ENCODE data around the gene PLA1A. TPM values are rescaled to one million over a fixed set of nuclear protein-coding genes. Genes with fewer than 3 reads are reported as not detected.

PLA1A gene
- total RNA-seq, 1 donor: not detected

DNA sequence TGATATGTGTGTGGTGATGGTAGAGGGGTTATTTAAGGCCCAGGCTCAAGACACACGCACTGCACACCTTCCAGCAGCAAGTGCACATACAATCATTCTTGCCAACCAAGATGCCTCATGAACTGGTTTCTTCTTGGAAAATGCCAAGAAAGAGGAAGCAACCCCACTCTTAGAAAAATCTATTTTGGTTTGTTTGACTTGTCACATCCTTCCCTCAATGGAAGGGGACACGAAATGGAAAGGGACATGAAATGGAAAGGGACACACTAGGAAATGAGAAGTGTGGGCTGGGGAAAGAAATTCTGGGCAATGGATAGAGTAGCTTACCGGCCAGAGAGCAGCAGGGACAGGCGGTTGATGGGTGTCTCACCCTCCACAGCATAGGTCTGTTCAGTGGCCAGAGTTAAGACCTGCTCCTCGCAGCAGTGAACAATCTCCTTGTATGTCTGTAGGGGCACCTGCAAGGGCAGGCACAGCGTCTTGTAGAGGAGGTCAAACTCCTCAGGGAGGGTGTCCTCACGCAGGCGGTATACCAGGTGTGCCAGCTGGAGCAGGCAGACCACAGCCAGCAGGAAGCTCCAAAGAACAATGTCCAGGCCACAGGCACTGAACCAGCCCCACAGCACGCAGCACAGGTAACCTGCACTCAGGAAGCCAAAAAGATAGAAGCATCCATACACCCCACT is 62.1 kb downstream of the PLA1A start:
- DNase-seq (ENCODE audit: low read depth): no peak
- no peak overlapping the region for H3K4me3 ChIP-seq (ENCODE audit: low read depth, low read length)
- TF ChIP-seq, protein P1, sequence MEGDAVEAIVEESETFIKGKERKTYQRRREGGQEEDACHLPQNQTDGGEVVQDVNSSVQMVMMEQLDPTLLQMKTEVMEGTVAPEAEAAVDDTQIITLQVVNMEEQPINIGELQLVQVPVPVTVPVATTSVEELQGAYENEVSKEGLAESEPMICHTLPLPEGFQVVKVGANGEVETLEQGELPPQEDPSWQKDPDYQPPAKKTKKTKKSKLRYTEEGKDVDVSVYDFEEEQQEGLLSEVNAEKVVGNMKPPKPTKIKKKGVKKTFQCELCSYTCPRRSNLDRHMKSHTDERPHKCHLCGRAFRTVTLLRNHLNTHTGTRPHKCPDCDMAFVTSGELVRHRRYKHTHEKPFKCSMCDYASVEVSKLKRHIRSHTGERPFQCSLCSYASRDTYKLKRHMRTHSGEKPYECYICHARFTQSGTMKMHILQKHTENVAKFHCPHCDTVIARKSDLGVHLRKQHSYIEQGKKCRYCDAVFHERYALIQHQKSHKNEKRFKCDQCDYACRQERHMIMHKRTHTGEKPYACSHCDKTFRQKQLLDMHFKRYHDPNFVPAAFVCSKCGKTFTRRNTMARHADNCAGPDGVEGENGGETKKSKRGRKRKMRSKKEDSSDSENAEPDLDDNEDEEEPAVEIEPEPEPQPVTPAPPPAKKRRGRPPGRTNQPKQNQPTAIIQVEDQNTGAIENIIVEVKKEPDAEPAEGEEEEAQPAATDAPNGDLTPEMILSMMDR (IDR thresholded peaks at IDR 0.05; ENCODE audit: insufficient read depth, low read length): no peak

- TF ChIP-seq, protein P1 (IDR thresholded peaks at IDR 0.05; ENCODE audit: insufficient read depth, low read length): no peak
- no peak within 1 kb of the TSS for H3K4me3 ChIP-seq (ENCODE audit: low read depth, low read length)
- peak; percentile 37 for DNase-seq (ENCODE audit: low read depth)
Measured at GRCh38 chr3:119660474-119661440, 63.1 kb downstream of the PLA1A start, which contains the start of gene POPDC2. Gene POPDC2 (minus strand): TSS chr3:119660589. CDS start chr3:119660423, 166 bp downstream.

DNA sequence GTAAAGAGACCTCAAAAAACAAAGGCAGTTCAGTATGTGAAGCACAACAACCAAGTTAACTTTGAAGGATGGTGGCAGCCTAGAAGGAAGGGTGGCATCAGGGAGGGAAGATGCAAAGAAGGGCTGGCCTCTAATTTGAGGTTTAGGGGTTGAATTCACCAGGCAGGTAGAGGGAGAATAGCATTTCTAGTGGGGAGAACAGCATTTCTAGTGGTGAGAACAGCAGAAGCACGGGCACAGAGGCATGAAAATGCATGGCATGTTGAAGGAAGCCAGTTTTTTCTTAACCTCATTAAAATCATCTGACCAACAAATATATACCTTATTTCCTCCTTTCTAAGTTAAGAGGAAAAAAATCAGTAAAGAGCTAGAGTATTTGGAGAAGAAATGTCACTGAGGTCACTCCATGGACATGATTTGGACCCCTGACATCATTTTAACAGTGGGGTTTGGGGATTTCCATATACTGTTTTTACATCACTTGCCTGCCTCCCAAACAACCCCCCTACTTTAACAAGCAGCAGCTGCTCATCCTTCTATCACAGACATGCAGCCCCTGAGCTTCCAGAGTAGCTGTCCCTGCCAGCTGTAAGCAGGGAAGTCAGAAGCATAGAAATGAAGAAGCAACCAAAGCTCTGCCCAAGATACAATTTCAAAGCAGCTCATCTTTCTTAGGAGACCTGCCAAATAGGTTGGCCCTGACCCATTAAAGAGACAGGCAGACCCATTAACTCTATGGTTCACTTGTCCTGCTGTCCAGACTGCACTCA is 65.1 kb downstream of the PLA1A start:
- peak; percentile 39 for DNase-seq (ENCODE audit: low read depth)
- TF ChIP-seq, protein P1 (IDR thresholded peaks at IDR 0.05; ENCODE audit: insufficient read depth, low read length): peak; percentile 41
- H3K4me3 ChIP-seq (ENCODE audit: low read depth, low read length): no peak overlapping the region

DNA sequence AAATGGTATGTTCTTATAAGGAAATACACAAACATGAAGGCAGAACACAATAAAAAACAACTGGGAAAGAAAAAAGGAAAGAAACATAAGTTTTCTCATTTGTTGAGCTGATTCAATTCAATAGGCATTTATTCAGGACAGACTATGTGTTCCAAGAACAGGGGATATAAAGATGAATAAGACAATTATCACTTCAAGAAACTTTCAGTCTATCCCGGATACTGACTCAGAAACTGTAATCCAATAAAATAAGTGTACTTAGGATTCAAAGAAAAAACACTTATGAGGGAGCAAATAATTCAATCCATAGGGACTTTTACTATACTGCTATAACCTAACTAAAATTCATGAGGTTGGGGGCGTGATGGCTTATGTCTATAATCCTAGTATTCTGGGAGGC is 66.2 kb downstream of the PLA1A start:
- peak; percentile 52 for DNase-seq (ENCODE audit: low read depth)
- H3K4me3 ChIP-seq (ENCODE audit: low read depth, low read length): no peak overlapping the region
- TF ChIP-seq, protein P1 (IDR thresholded peaks at IDR 0.05; ENCODE audit: insufficient read depth, low read length): no peak

- no peak overlapping the region for H3K4me3 ChIP-seq (ENCODE audit: low read depth, low read length)
- TF ChIP-seq, protein P1 (IDR thresholded peaks at IDR 0.05; ENCODE audit: insufficient read depth, low read length): no peak
Measured at GRCh38 chr3:119664370-119664769, 66.7 kb downstream of the PLA1A start.

DNA sequence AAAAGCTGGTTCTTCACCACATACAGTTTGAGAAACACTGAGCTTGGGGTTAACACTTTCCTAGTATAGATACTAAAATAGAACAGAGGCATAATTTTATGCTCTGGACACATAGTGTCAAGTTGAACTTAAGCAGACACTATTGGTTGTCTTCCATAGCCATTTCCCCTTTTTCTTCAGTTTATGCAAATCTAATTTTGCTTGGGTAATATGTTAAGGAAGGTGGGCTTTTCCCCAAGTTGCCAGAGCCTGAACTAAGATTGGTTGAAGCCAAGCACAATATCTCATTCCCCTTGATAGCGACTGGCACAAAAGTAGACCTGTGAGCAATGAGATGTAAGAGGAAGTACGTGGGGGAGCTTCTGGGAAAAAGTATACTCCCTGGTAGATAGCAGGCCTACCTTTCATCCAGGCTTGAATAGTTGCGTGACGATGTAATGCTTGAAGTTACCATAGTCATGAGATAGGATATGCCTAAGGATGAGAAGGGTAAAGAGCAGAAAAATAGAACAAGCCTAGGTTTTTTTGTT is 67.2 kb downstream of the PLA1A start:
- DNase-seq (ENCODE audit: low read depth): peak; percentile 68
- H3K4me3 ChIP-seq (ENCODE audit: low read depth, low read length): no peak overlapping the region
- TF ChIP-seq, protein P1 (IDR thresholded peaks at IDR 0.05; ENCODE audit: insufficient read depth, low read length): no peak

More at GRCh38 chr3:119664370-119664769, 66.7 kb downstream of the PLA1A start:
- DNase-seq (ENCODE audit: low read depth): peak; percentile 14
